Smooth muscle cell of the pulmonary artery (primary cell): Measurements from ENCODE around the gene TSNAX. TPM values are rescaled to one million over a fixed set of nuclear protein-coding genes. Genes with fewer than 3 reads are reported as not detected.

Experiments used
- total RNA-seq: library from RNA; depleted of rRNA; stranded (reverse); fragments of >200 nt; gene quantifications from 2 replicates; pipeline ENCODE4 v1.2.3, GENCODE V29; 2014

The TSNAX gene
- 30.8 and 31.0 TPM in 2 replicates for total RNA-seq

GRCh38 chr1:231528172-231529029 lies at the start of gene TSNAX:
TSS of gene TSNAX (plus strand) at chr1:231528669. CDS start at chr1:231528811, 142 bp downstream.

Other genes starting within 250 kb of the TSNAX start
- gene EXOC8, start 190.8 kb upstream of the TSNAX start, total RNA-seq, result 17.2 and 19.0 TPM in 2 replicates
- 9.9 and 12.1 TPM in 2 replicates for gene SPRTN, start 190.4 kb upstream of the TSNAX start, total RNA-seq
- 83.2 and 97.5 TPM in 2 replicates for gene EGLN1, start 106.4 kb upstream of the TSNAX start, total RNA-seq
- gene DISC1, start 98.1 kb downstream of the TSNAX start, total RNA-seq, result 4.8 and 5.5 TPM in 2 replicates